ENCODE data around the gene WDR82.

The WDR82 gene, protein sequence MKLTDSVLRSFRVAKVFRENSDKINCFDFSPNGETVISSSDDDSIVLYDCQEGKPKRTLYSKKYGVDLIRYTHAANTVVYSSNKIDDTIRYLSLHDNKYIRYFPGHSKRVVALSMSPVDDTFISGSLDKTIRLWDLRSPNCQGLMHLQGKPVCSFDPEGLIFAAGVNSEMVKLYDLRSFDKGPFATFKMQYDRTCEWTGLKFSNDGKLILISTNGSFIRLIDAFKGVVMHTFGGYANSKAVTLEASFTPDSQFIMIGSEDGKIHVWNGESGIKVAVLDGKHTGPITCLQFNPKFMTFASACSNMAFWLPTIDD

DNA sequence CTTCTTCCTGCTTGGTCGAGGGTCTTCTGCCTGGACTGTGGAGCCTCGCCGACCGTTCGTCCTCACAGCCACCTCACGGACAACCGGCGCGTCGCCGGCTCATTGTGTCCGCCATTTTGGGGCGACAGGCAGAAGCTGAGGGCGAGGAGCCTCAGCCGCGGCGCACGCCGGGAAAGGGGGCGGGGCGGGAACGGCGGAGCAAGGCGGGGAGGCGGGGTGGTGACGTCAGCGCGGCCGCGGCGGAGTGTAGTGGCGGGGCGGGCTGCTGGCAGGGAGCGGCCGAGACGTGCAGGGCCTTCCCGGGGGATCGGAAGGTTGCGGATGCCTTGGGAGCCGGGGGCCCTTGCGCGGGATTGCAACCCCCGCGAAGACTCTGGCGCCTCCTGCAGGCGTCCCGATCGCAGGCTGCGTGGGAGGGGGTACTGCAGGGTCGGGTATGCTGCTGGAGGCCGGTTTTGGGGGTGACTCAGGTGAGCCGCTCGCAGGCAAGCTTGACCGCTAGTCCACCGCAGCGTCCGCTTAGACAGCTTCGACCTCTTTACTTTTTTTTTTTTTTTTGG lies at the start of gene WDR82:
Gene WDR82 (minus strand): TSS at position 140 of the 560 bp plus-strand sequence. CDS start 288 bp downstream, outside the sequence.
- no peak for FAIRE-seq

- FAIRE-seq = no peak
These were observed 49.2 kb upstream of the WDR82 start for GRCh38 chr3:52327486-52328290.

DNA sequence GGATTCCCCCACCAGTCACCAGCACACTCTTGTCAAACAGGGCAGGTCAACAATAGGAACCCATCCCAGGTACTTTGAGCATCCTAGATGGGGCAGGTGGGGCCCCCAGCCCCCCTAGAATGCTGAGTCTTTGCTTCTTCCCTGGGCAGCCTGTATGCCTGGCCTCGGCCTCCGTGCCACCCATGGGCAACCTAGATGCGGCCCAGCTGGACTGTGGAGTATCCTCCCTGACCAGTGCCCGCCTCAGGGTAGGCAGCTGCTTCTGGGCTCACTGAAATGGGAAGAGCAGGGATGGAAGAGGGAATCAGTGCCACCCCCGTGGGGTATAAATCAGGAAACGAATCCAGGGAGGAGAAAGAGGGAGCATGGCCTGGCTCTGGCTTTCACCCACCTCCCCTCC lies 48.5 kb upstream of the WDR82 start:
- no peak for FAIRE-seq

DNA sequence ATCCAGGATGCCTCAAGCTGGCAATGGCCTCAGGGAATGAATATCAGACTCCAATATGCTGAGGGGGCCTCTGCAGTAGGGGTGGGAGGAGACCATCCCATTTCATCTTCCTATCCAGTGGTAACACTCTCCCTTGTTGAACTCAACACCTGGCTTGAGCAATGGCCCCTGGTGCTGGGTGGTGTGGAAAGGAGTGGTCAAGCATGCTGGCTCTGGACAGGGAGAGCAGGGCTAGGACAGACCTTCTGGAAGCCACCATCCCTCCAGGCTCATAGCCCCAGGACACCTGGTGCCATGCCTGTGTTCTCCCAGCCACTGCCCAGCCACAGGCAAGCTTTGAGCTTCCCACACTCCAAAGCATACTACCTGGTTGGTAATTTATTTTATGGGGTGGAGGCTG lies 47.2 kb upstream of the WDR82 start:
- no peak for FAIRE-seq

DNA sequence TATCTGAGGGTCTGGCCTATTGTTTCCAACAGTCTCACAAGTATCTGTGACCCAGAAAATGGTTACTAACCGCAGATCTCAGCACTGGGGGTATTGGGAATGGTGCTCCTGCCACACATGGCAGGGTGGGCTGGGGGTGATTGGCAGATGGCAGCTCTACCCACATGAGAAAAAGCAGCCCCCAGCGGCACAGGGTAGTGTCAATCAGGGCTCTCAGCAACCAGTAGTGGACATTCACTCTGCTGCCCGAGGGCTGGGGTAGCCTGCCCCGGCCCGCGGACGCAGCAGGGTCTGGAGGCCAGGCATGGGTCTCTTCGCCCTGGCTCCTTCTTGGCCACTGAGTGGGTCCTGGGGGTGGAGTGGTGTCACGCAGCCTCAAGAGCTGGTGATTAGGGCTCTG lies 46.2 kb upstream of the WDR82 start:
- FAIRE-seq = no peak

GRCh38 chr3:52323526-52324295 lies 45.3 kb upstream of the WDR82 start:
- no peak for FAIRE-seq

DNA sequence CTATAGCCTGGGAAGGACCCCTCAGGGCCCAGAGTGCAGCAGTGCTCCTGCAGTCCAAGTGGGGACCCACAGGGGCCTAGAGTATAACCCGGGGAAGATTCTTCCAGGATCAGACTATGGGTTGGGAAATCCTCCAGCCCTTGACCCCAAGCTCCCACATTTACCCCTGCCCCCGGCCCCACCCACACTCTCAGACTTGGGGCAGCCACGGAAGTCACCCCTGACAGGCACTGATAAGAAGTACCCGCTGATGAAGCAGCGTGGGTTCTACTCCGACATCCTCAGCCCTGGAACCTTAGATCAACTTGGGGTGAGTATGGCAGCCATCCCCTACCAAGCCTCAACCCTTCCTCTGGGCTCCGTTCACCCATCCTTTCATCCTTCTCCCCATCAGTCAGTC lies 44.0 kb upstream of the WDR82 start:
- FAIRE-seq = no peak

- FAIRE-seq = no peak
These were observed 43.0 kb upstream of the WDR82 start for GRCh38 chr3:52321481-52321880.

DNA sequence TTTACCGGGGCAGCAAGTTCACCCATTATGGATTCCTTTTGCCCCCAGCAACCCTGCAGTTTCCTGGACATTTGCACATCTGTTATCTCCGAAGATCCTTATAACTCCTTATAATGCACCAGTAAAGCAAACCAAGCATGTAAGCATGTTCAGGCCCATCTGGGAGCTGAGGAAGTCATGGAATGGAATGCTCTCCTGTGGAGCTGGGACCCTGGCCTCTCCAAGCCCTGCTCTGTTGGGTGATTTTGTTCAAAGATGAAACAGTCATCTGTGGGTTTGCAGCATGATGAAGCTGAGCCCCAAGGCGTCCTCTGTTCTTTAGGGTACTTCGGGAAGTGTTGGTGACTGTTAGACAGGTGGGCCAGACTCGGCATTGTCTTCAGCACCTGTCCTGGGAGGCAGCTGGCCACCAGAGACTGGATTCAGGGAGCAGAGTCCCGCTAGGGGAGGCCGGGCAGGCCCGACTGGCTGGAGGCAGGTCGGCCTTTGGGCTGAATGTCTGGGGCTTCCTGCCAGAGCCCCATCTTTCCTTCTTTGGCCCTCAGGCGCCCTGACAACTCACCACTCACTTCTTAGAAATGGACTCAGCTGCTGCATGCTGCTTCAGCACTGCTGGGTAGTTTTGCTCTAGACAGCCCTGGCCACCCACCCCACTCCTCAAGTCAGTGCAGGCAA lies 41.6 kb upstream of the WDR82 start:
- FAIRE-seq = no peak

DNA sequence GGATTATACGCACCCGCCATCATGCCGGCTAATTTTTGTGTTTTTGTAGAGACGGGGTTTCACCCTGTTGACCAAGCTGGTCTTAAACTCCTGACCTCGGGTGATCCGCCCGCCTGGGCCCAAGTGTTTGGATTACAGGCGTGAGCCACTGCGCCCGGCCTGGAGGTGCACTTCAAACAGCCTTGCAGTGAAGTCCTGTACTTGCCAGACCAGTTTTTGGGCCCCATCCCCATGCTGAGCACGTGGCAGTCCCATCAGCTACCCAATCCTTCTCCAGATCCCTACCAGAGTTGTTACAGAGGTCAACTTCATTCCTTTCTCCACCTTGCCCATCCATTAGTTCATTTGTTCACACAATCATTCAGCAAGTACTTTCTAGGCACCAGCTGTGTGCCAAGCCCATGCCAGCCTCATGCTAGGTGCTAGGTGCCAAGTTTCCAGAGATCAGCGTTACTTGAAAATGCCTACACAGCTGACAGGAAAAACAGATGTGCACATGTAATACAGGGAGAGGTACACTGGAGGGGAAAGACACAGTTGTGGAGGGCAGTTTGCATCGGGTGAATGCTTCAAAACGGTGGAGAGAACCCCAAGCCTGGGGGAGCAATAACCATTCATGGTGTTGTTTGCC lies 39.9 kb upstream of the WDR82 start:
- no peak for FAIRE-seq

DNA sequence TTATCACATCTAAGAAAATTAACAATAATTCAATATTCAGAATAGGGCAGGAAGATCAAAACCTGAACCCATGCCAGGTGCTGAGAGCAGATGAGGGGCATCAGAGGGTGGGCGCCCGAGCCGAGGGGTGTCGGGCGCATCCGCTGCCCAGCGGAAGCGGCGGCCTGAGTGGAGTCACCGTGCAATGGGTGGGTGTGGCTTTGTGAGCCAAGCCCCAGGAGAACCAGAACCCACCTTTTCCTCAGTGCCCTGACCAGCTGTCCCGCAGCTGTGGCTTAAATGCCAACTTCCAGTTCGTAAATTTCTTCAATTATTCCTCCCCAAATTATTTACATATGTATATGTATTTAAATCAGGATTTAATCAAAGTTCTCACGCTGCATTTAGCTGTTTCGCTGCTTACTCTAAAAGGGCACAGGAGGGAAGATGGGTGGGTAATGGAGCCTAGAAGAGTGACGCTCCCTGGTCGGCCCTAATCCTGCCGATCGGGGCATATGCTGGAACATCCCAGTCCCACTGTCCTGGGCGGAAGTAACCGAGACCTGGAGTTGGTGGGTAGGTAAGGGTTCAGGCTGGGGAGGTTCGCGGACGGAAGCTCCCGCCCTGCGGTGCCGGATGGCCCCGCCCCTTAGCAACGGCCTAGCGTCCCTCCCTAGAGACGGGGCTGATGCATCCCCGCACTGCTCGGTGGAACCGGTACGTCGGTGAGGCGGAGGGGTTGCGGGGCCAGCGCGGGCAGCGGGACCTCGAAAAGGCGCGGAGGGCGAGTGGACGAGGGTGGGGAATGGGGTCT lies 39.0 kb upstream of the WDR82 start:
- no peak for FAIRE-seq

DNA sequence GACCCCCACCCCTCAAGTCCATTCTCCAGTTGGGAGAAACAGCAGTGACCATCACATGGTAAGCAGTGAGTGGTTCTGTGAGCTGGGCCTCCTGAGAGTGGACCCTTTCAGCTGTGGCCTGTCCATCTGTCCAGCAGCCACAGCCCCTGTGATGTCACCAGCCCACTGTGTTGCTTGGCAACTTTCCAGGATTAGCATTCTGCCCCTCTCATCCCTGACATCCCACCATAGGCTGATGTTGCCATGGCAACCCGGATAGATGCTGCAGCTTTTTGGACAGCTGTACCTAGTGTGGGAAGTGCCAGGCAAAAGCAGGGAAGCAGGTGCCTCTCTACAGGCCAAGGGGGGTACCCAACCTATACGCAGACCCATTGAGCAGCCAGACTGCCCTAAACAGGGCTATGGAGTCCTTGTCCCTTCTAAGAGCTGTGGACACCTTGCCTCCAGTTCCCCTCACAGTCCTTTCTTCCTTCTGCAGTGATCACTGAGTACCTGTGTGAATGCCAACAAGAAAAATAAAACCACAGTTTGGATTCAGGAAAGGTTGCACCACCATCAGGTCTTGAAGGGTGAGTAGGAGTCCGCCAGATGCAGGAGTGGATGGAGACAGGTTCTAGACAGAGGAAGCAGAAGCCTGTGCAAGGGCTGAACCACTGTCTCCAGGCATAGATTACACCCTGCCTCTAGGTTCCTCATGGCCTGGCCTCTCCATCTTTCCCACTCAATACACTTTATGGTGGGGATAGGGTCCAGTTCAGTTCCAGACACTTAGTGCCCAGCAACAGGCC lies 37.7 kb upstream of the WDR82 start, which contains the start of gene DNAH1:
Gene DNAH1 (plus strand): TSS at position 343 of the 788 bp plus-strand sequence. CDS start 6,124 bp downstream, outside the sequence.
- no peak for FAIRE-seq

DNA sequence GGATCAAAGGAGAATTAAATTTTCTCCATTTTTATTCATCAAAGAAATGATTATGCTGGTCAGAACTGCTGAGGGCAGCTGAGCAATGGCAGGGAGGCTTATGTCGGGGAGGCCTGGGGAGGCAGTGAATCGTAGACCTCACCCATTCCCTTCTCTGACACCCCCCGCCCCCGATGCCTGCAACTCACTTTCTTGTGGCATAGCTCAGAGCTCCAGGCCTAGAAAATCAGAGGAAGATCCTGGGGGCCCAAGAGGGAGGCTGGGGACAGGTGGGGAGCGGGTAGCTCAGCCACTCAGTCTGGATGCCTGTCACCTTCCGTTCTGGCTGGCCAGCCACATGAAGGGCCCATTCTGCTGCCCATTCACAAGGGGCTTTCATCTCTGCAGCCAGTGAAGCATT lies 36.6 kb upstream of the WDR82 start:
- no peak for FAIRE-seq

- FAIRE-seq = no peak
These were observed 36.0 kb upstream of the WDR82 start for GRCh38 chr3:52314489-52314888.

- FAIRE-seq = no peak
These were observed 35.3 kb upstream of the WDR82 start for GRCh38 chr3:52313774-52314188.

- no peak for FAIRE-seq
These were observed 34.8 kb upstream of the WDR82 start for GRCh38 chr3:52313188-52313773.

GRCh38 chr3:52311576-52312119 lies 33.2 kb upstream of the WDR82 start:
- no peak for FAIRE-seq

DNA sequence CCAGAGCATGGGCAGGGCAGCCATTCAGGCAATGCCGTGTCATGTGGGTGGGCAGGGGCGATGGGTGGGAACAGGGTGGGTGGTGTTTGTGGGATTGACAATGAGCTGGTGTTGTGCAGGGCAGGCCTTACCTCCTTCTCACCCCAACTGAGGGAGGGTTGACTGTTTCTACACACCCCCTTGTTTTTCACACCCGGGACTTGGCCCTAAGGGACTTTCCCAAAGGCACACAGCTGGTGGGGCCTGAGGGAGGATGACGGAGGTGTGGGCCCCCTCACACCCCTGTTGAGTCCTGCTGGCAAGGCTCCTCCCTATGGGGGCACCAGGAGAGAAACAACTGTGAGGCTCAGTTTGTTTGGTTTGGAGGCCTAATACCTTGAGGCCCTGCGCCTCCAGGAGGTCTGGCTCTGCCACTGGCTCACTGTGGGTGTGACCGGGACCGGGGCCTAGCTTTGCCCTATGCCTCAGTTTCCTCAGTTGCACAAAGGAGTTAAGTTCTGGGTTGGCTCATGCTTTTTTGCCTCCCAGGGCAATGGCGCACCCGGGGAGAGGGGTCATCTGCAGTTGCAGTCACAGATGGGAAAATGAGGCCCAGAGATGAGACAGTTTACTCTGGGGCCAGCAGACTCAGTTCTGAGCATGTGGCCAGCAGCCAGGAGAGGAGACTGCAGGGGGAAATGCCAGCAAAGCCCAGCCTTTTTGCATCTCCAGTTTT lies 32.6 kb upstream of the WDR82 start:
- no peak for FAIRE-seq

DNA sequence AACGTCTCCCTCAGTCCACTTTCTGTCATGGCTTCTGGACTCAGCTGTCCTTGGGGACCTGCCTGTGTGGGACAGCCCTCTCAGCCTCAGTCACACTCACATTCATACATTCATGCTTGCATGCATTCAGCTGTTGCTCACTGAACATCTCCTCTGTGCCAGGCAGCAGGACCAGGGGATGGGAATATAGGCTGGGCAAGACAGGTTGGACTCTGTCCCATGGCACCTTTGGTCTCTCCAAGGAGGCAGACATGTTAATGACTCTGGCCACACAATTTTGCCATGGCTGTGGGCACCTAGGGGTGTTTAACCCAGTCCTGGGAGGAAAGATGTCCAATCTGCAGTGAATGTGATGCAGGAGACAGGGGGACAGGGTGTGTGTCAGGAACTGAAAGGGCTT lies 29.9 kb upstream of the WDR82 start:
- no peak for FAIRE-seq

Measured in G401.6 (cell line).